OCI-M1 (cell line): ENCODE results near the gene JAZF1.

Experiments
- DNase-seq: peaks from one replicate; lab custom pipeline; 2025; lab: John Stamatoyannopoulos, UW

Gene JAZF1

DNA sequence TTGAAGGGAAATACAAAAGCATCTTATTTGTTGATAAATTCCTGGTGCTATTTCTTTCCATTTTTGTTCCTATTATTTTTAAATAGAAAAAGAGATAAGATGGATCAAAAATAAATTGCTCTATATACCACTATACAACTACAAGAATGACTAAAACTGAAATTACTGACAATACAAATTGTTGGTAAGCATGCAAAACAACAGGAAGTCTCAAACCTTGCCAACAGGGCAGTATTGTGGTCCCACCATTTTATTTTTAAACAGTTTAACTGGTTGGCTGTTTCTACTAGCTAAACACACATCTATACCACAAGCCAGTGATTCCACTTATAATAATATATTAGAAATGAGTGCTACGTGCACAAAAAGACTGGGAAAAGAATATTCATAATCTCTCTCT, 213.0 kb downstream of the JAZF1 start:
- no peak for DNase-seq

GRCh38 chr7:27966219-27966780, 214.3 kb downstream of the JAZF1 start:
- no peak for DNase-seq

DNA sequence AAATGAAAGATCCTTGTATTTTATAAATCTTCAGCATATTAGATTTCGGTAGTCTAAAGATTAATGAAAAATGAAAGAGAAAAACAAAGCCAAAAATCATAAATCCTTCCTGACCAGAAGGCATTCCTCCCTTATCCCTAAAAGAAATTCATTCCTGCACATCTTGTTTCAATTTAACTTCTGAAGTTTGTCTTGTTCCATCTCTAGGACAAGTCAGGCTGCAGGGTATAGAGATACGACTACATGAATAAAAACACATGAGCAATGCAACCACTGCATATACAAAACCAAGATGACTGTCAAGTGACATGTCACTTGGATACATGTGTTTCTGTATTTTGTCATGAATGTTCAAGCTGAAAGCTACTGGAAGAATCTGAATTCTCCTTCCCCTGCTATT, 214.9 kb downstream of the JAZF1 start:
- DNase-seq: no peak

- no peak for DNase-seq
Measured at GRCh38 chr7:27964820-27965219, 215.8 kb downstream of the JAZF1 start.

GRCh38 chr7:27963056-27963455, 217.5 kb downstream of the JAZF1 start:
- no peak for DNase-seq

DNA sequence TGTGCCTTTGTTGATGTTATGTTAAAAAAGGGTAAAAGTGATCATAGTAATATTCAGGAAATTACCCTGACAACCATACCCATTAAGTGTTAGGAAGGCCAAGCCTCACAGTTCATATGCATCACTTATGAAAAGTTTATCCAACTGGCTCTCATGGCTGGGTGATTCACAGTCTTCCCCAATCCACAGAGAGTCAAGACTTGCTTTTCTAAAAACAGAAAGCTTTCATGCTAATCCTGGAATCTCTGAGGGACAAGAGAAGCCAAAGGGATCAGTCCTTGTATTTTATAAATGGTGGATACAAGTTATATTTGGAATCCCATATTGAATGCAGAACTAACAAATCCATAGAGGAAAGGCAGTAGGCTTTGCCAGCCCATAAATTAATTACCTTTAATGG, 218.3 kb downstream of the JAZF1 start:
- DNase-seq: no peak

DNA sequence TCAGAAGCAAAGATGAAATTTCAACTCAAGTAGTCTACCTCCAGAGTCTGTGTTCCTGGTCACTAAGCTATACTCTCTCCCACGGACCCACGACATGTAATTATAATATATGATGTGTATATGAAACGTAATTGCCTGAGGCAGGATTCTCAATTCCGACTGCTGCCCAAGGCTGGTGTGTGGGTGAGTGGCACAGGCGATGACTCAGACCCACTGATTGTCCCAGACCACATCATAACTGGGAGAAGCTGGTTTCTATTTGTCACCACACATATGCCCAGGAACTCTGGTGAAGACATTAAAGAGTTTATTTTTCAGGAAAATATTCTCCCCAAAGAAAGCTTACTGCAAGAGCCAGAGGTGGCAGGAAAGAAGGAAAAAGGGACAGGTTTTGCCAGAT, 219.3 kb downstream of the JAZF1 start:
- DNase-seq: no peak

GRCh38 chr7:27960415-27960814, 220.2 kb downstream of the JAZF1 start:
- DNase-seq: no peak

DNA sequence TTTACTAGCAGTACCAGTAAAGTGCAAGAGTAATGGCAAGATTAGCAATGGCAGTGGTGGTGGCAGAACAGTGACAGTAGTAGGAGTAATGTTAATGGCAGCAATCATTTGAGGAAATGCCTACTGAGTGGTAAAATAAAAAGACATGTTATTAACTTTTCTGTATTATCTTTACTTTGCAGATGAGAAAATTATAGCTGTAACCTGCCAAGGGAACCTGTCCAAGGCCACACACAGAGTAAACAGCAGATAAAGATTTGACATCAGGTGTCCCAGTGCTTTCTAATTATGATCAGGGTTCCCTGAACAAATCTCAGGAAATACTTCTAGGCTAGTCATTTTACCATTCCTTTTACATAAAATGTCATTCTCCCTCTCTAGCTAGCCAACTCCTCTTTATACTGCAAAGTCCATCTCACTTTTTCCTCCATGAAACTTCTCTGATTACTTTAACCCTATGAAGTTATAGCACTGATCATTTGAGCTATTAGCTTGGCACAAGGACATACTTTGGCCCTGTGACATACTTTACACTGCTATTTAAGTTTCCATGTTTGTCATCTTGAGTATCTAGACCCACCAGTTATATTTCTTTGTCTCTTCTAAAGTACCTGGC, 221.6 kb downstream of the JAZF1 start:
- DNase-seq: no peak

DNA sequence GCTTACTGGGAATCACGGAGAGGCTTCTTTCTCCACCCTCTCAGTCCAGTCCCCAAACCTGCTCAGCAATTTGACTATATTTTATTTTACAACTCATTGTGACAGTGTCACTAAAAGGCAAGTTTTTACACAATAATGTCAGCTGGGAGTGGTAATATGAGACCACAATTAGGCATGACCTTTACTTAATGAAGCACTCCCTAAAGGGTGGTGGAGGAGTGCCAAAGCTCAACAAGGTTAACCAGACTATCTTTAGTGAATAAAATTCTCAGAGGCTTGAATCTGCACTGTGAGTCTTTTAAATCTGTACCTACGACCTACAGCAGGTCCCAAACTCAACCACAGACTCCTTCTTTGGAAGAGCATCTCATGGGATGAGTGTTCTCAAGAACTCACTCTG, 225.0 kb downstream of the JAZF1 start:
- DNase-seq: no peak

- no peak for DNase-seq
Measured at GRCh38 chr7:27955011-27955410, 225.6 kb downstream of the JAZF1 start.

DNA sequence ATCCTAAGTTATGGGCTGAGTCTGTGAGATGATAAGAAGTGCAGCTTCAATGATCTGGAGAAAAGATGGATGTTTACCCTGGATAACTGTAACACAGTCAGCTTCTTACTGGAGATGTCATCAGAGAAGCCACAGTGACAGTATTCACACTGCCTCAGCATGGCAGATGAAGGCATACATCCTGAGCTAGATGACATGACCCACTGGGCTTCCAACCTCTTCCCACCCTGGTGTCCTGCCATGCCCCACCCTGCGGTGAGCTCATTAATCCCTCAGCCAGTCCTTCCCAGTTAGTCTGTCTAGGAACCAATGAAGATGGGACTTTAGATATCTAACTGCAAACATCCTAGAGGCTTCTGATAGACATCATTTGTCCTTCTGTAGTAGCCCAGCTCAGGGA, 226.8 kb downstream of the JAZF1 start:
- no peak for DNase-seq

DNA sequence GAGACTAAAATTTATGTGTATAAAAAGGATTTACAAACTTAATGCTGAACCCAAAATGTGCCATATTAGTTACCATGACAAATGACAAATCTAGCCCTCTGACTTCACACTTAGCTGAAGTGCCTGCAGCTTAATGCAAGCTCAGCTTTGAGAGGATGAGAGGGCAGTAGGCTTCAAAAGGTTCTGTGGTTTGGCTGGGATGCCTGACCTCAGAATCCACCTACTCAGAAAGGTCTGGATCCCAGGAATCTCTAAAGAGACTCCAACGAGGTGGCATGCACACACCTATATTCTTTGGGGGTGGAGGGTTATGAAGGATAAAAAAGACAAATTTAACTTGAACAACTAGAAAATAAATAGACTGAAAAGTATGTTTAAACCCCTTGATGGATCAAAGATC, 227.2 kb downstream of the JAZF1 start:
- DNase-seq: no peak

- DNase-seq: no peak
Measured at GRCh38 chr7:27952456-27953285, 227.9 kb downstream of the JAZF1 start.

- no peak for DNase-seq
Measured at GRCh38 chr7:27950123-27950522, 230.5 kb downstream of the JAZF1 start.

GRCh38 chr7:27948861-27949260, 231.7 kb downstream of the JAZF1 start:
- DNase-seq: no peak

DNA sequence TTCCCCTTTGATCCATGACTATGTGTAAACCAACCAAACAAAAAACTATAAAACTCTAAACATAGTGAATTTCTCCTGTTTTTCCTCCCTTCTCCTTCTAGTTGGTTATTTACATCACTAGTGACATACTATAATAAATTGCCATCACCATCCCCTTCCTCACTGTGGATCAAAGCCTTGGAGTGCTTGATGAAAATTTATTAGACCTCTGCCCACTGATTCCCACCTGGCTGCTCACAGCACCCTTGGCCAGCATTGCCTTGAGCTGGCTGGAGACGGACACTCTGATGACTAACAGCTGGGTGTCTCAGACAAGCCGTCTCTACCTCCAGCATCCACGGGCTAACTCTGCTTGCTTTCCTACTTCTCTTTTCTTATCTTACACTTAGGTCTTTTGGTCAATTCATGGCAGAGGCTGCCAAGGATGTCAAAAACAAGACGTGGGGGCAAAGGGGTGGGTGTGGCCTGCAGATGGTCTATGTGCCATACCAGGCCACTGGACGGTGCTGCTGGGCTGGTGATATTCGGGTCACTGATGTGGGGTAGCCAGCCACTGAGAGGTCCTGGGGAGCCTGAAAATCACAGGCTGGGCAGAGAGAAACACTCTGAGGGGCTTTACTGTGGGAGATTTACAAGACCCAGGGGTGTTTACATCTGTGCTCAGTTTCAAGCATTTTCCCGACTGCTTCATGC, 232.9 kb downstream of the JAZF1 start:
- peak; percentile 8 for DNase-seq

GRCh38 chr7:27946351-27946750, 234.2 kb downstream of the JAZF1 start:
- no peak for DNase-seq

GRCh38 chr7:27945058-27945795, 235.4 kb downstream of the JAZF1 start:
- DNase-seq: no peak

- no peak for DNase-seq
Measured at GRCh38 chr7:27944643-27945042, 236.0 kb downstream of the JAZF1 start.

- no peak for DNase-seq
Measured at GRCh38 chr7:27943241-27943640, 237.4 kb downstream of the JAZF1 start.

GRCh38 chr7:27942711-27943110, 237.9 kb downstream of the JAZF1 start:
- no peak for DNase-seq
